Gastrocnemius medialis (tissue), 4 donors: ENCODE results near the gene RRAGC. TPM values are rescaled to one million over a fixed set of nuclear protein-coding genes. Genes with fewer than 3 reads are reported as not detected.

Experiments used
- ATAC-seq, 2 donors: fragments of 150-250 bp; one replicate each; pipeline ENCODE4 v1.9.1; 2016
- DNase-seq, 2 donors: peaks; one replicate each; pipeline ENCODE4 v3.0.0-alpha.2; 2019
- H3K27ac ChIP-seq, 4 donors: fragments of 200-600 bp; sonication (generic); 1 replicate in 1 of 4; 2 replicates in 3 of 4; pipeline ENCODE4 v1.5.1; 2016 to 2018; ENCODE audit warnings: mild to moderate bottlenecking in 2 of 4, moderate library complexity in 1 of 4
- H3K27me3 ChIP-seq, 3 donors: fragments of 200-600 bp; sonication (generic) in 2 of 3; 1 replicate in 1 of 3; 2 replicates in 2 of 3; pipeline versions ENCODE4 v1.5.1 to v1.6.0; 2016 to 2019; ENCODE audit warnings: mild to moderate bottlenecking in 1 of 3, moderate library complexity in 1 of 3
- H3K36me3 ChIP-seq, 2 donors: fragments of 200-600 bp; sonication (generic) in 1 of 2; one replicate each; pipeline ENCODE4 v1.5.1; 2017 to 2018
- H3K4me1 ChIP-seq, 2 donors: fragments of 200-600 bp; sonication (generic) in 1 of 2; one replicate each; pipeline ENCODE4 v1.5.1; 2016 to 2017; ENCODE audit warnings: mild to moderate bottlenecking in 2 of 2
- H3K4me3 ChIP-seq, 4 donors: fragments of 200-600 bp; sonication (generic) in 3 of 4; 1 replicate in 1 of 4; 2 replicates in 3 of 4; pipeline ENCODE4 v1.5.1; 2016 to 2019; ENCODE audit warnings: mild to moderate bottlenecking in 2 of 4
- H3K9me3 ChIP-seq, 3 donors: fragments of 200-600 bp; sonication (generic) in 2 of 3; 1 replicate in 1 of 3; 2 replicates in 2 of 3; pipeline ENCODE4 v1.5.1; 2016 to 2019
- CTCF ChIP-seq, 5 experiments: fragments of 450-650 bp in 3 of 5; fragments of 200-600 bp in 2 of 5; sonication (generic) in 2 of 5; IDR thresholded peaks in 4 of 5; conservative IDR thresholded peaks in 1 of 5; 1 replicate in 4 of 5; 2 replicates in 1 of 5; pipeline ENCODE4 v1.5.1; 2016 to 2019; ENCODE audit warnings: antibody characterized with exemption in 5 of 5, mild to moderate bottlenecking in 3 of 5, moderate library complexity in 3 of 5
- POLR2A ChIP-seq, 2 donors: fragments of 450-650 bp; IDR thresholded peaks; one replicate each; pipeline ENCODE4 v1.6.1; 2017; ENCODE audit warnings: antibody characterized with exemption in 2 of 2, mild to moderate bottlenecking in 2 of 2, moderate library complexity in 2 of 2
- in situ Hi-C, 4 donors: fragments of 200-750 bp; cut with MboI; loops; one replicate each; pipeline versions ENCODE4 v1.15.0 to v1.8.0; 2017; ENCODE audit warnings: low sequenced_read_pairs in 4 of 4
- intact Hi-C: fragments of 100-400 bp; cut with DNase I; formaldehyde crosslinking; loops from one replicate; pipeline ENCODE4 v1.15.1; 2023; ENCODE audit warnings: low total_unique reads
- total RNA-seq, 4 donors: library from RNA; depleted of rRNA; stranded (reverse); fragments of >200 nt; gene quantifications; one replicate each; pipeline versions ENCODE4 v1.1.0 to v1.2.3, GENCODE V29; 2016

Gene RRAGC
- total RNA-seq, 4 donors from 2014 or later = 8.0 to 15.5 (median 11.2) TPM

GRCh38 chr1:38826262-38826661, 33.3 kb downstream of the RRAGC start:
- Histone ChIP-seq H3K4me1 (no peaks in the 10 kb centered on the region), H3K36me3 (no peaks in the 10 kb centered on the region), H3K27ac (no peak overlapping the region), H3K9me3 (no peaks in the 10 kb centered on the region), H3K4me3 (no peak overlapping the region), H3K27me3 (peaks cover 0 to 5% (median 0%) of the 10 kb centered on the region in 3 donors)
- in situ Hi-C loops (loop anchor here in 1 of 4 donors (25.0 kb wide), 2 partner anchors 764 to 1214 kb away; no protein-coding TSS in a partner anchor), intact Hi-C loops (no loop called here)
- DNase-seq (no peak), ATAC-seq (no peak)
- TF ChIP-seq POLR2A (IDR thresholded peaks at IDR 0.05) (no peak), CTCF (IDR thresholded peaks at IDR 0.05 in 4 of 5, conservative IDR thresholded peaks at IDR 0.05 in 1 of 5) (no peak)

GRCh38 chr1:38820860-38821259, 38.7 kb downstream of the RRAGC start:
- Histone ChIP-seq H3K4me1 (no peaks in the 10 kb centered on the region), H3K4me3 (no peak overlapping the region), H3K27me3 (peaks cover 35 to 41% (median 41%) of the 10 kb centered on the region in 3 donors), H3K9me3 (no peaks in the 10 kb centered on the region), H3K36me3 (no peaks in the 10 kb centered on the region), H3K27ac (no peak overlapping the region)
- no peak for TF ChIP-seq POLR2A (IDR thresholded peaks at IDR 0.05)
- TF ChIP-seq CTCF (IDR thresholded peaks at IDR 0.05 in 4 of 5, conservative IDR thresholded peaks at IDR 0.05 in 1 of 5) = no peak
- DNase-seq (no peak), ATAC-seq (no peak)
- intact Hi-C loops (no loop called here), in situ Hi-C loops (loop anchor here in 1 of 4 donors (25.0 kb wide), 1 partner anchor 759 kb away; no protein-coding TSS in a partner anchor)

- in situ Hi-C loops (loop anchor here in 1 of 4 donors (25.0 kb wide), 1 partner anchor 757 kb away; no protein-coding TSS in a partner anchor), intact Hi-C loops (no loop called here)
- ATAC-seq (no peak), DNase-seq (no peak)
- Histone ChIP-seq H3K36me3 (no peaks in the 10 kb centered on the region), H3K4me1 (no peaks in the 10 kb centered on the region), H3K27me3 (peaks cover 45 to 54% (median 54%) of the 10 kb centered on the region in 3 donors), H3K4me3 (no peak overlapping the region), H3K9me3 (no peaks in the 10 kb centered on the region), H3K27ac (no peak overlapping the region)
- TF ChIP-seq CTCF (IDR thresholded peaks at IDR 0.05 in 4 of 5, conservative IDR thresholded peaks at IDR 0.05 in 1 of 5) (no peak), POLR2A (IDR thresholded peaks at IDR 0.05) (no peak)
Observed at GRCh38 chr1:38819516-38819915, 40.1 kb downstream of the RRAGC start.

- Histone ChIP-seq H3K4me1 (no peaks in the 10 kb centered on the region), H3K36me3 (no peaks in the 10 kb centered on the region), H3K27me3 (peaks cover 50 to 59% (median 59%) of the 10 kb centered on the region in 3 donors), H3K9me3 (no peaks in the 10 kb centered on the region), H3K4me3 (no peak overlapping the region), H3K27ac (no peak overlapping the region)
- DNase-seq (no peak), ATAC-seq (no peak)
- TF ChIP-seq CTCF (IDR thresholded peaks at IDR 0.05 in 4 of 5, conservative IDR thresholded peaks at IDR 0.05 in 1 of 5) = no peak
- TF ChIP-seq POLR2A (IDR thresholded peaks at IDR 0.05) = no peak
- in situ Hi-C loops = loop anchor here in 1 of 4 donors (25.0 kb wide), 1 partner anchor 757 kb away; no protein-coding TSS in a partner anchor
- intact Hi-C loops = no loop called here
Observed at GRCh38 chr1:38819040-38819439, 40.5 kb downstream of the RRAGC start.
